H1 (cell line): ENCODE measurements around the gene FAM228B. TPM values are rescaled to one million over a fixed set of nuclear protein-coding genes. Genes with fewer than 3 reads are reported as not detected.

Source experiments
- CTCF ChIA-PET: fragments of 300-600 bp; sonication (Branson Sonifier 250); formaldehyde crosslinking; loops from one replicate; lab custom pipeline; 2021; ENCODE audit not compliant: partially characterized antibody; lab: Charles Lee
- POLR2A ChIA-PET: fragments of 300-600 bp; sonication (Branson Sonifier 250); formaldehyde crosslinking; loops from one replicate; lab custom pipeline; 2021; ENCODE audit warnings: inconsistent platforms; ENCODE audit not compliant: partially characterized antibody; lab: Charles Lee
- DNase-seq, 2 experiments: peaks; one replicate each; pipeline versions ENCODE4 v3.0.0 to v3.0.0-alpha.2; 2010 to 2022; ENCODE audit warnings: low spot score in 2 of 2, low read depth in 1 of 2, mixed read lengths in 1 of 2
- FAIRE-seq: peaks from 2 replicates; lab custom pipeline; 2011; peaks lifted over from hg19 to GRCh38; lab: Jason Lieb, UNC
- H2AFZ ChIP-seq: 2 replicates; pipeline ENCODE4 v1.8.1; 2012; ENCODE audit warnings: low read length, inconsistent platforms
- H2AK5ac ChIP-seq: 2 replicates; pipeline ENCODE4 v1.6.1; 2013; ENCODE audit warnings: low read depth, low read length
- H2BK120ac ChIP-seq: replicated peaks from 2 replicates; pipeline ENCODE3; 2013; ENCODE audit warnings: low read depth, low read length, inconsistent platforms
- H2BK12ac ChIP-seq: 2 replicates; pipeline ENCODE4 v1.6.1; 2013; ENCODE audit warnings: low read depth, low read length
- H2BK15ac ChIP-seq: 2 replicates; pipeline ENCODE4 v1.6.1; 2013; ENCODE audit warnings: low read length
- H2BK20ac ChIP-seq: 2 replicates; pipeline ENCODE4 v1.6.1; 2013; ENCODE audit warnings: low read length
- H2BK5ac ChIP-seq: 2 replicates; pipeline ENCODE4 v1.6.1; 2013; ENCODE audit warnings: low read depth, low read length
- H3K14ac ChIP-seq: 2 replicates; pipeline ENCODE4 v1.6.1; 2013; ENCODE audit warnings: inconsistent platforms; ENCODE audit not compliant: insufficient read length
- H3K18ac ChIP-seq: 2 replicates; pipeline ENCODE4 v1.6.1; 2013; ENCODE audit warnings: low read length; ENCODE audit errors: extremely low read depth
- H3K23ac ChIP-seq: 2 replicates; pipeline ENCODE4 v1.6.1; 2013; ENCODE audit warnings: inconsistent platforms; ENCODE audit not compliant: insufficient read length
- H3K23me2 ChIP-seq: 2 replicates; pipeline ENCODE4 v1.6.1; 2013; ENCODE audit warnings: low read depth, low read length
- H3K27ac ChIP-seq: 2 replicates; pipeline ENCODE4 v1.6.1; 2011; ENCODE audit warnings: low read depth, low read length, inconsistent platforms
- H3K27me3 ChIP-seq, 4 experiments: replicated peaks in 1 of 4; 1 replicate in 1 of 4; 2 replicates in 3 of 4; pipeline versions ENCODE4 v1.6.1 to v1.8.1; 2011 to 2013; ENCODE audit warnings: low read length in 3 of 4, mild to moderate bottlenecking in 3 of 4, inconsistent platforms in 2 of 4, mixed read lengths in 2 of 4, moderate library complexity in 1 of 4; ENCODE audit not compliant: control insufficient read depth in 3 of 4, insufficient read depth in 3 of 4; ENCODE audit errors: extremely low read depth in 1 of 4
- H3K36me3 ChIP-seq, 4 experiments: 2 replicates each; pipeline versions ENCODE4 v1.6.1 to v1.8.1; 2011 to 2013; ENCODE audit warnings: mild to moderate bottlenecking in 4 of 4, low read length in 3 of 4, moderate library complexity in 2 of 4, control low read depth in 1 of 4, inconsistent platforms in 1 of 4; ENCODE audit not compliant: insufficient read depth in 4 of 4, control insufficient read depth in 2 of 4
- H3K4ac ChIP-seq: replicated peaks from 2 replicates; pipeline ENCODE3; 2013; ENCODE audit warnings: low read length, low read depth, mixed read lengths, inconsistent platforms; ENCODE audit not compliant: insufficient read length
- H3K4me1 ChIP-seq, 4 experiments: replicated peaks in 1 of 4; 1 replicate in 1 of 4; 2 replicates in 3 of 4; pipeline versions ENCODE4 v1.6.1 to v1.8.1; 2011 to 2013; ENCODE audit warnings: low read length in 3 of 4, inconsistent platforms in 2 of 4, mixed read lengths in 1 of 4; ENCODE audit not compliant: insufficient read depth in 4 of 4, control insufficient read depth in 3 of 4
- H3K4me2 ChIP-seq, 2 experiments: 2 replicates each; pipeline versions ENCODE4 v1.6.1 to v1.8.1; 2011 to 2013; ENCODE audit warnings: low read depth in 2 of 2, low read length in 2 of 2, control low read depth in 1 of 2, inconsistent platforms in 1 of 2, mild to moderate bottlenecking in 1 of 2; ENCODE audit not compliant: insufficient read depth in 1 of 2
- H3K4me3 ChIP-seq, 4 experiments: fragments of 200-600, 300-600 bp in 1 of 4; sonication (generic), shearing (Covaris generic), sonication (Bioruptor Twin) in 1 of 4; 2 replicates each; pipeline versions ENCODE4 v1.5.1 to v1.8.1; 2011 to 2016; ENCODE audit warnings: low read length in 4 of 4, low read depth in 3 of 4, control low read depth in 2 of 4, inconsistent platforms in 2 of 4, mild to moderate bottlenecking in 2 of 4, mixed read lengths in 1 of 4, moderate library complexity in 1 of 4; ENCODE audit not compliant: insufficient read depth in 2 of 4; ENCODE audit errors: extremely low read depth in 1 of 4
- H3K56ac ChIP-seq: replicated peaks from 2 replicates; pipeline ENCODE3; 2013; ENCODE audit warnings: low read depth, mild to moderate bottlenecking, mixed read lengths, low read length, inconsistent platforms; ENCODE audit not compliant: insufficient read length
- H3K79me1 ChIP-seq: 2 replicates; pipeline ENCODE4 v1.6.1; 2013; ENCODE audit warnings: low read depth, low read length, control low read depth
- H3K79me2 ChIP-seq, 2 experiments: 2 replicates each; pipeline versions ENCODE4 v1.6.1 to v1.8.1; 2012 to 2013; ENCODE audit warnings: low read length in 2 of 2, mild to moderate bottlenecking in 2 of 2, inconsistent platforms in 1 of 2; ENCODE audit not compliant: insufficient read depth in 2 of 2, control insufficient read depth in 1 of 2
- H3K9ac ChIP-seq, 4 experiments: replicated peaks in 1 of 4; 1 replicate in 1 of 4; 2 replicates in 3 of 4; pipeline versions ENCODE4 v1.6.1 to v1.8.1; 2011 to 2013; ENCODE audit warnings: low read depth in 3 of 4, low read length in 3 of 4, control low read depth in 2 of 4, mild to moderate bottlenecking in 2 of 4, moderate library complexity in 2 of 4, inconsistent platforms in 1 of 4; ENCODE audit errors: extremely low read depth in 1 of 4
- H3K9me3 ChIP-seq, 2 experiments: 2 replicates each; pipeline versions ENCODE4 v1.6.1 to v1.8.1; 2012 to 2013; ENCODE audit warnings: mild to moderate bottlenecking in 2 of 2, moderate library complexity in 2 of 2, control low read depth in 1 of 2, inconsistent platforms in 1 of 2, low read depth in 1 of 2, low read length in 1 of 2, mixed read lengths in 1 of 2; ENCODE audit not compliant: insufficient read depth in 2 of 2
- H4K20me1 ChIP-seq, 2 experiments: replicated peaks in 1 of 2; 2 replicates each; pipeline versions ENCODE3 to v1.8.1; 2011 to 2013; ENCODE audit warnings: inconsistent platforms in 2 of 2, low read length in 2 of 2, mild to moderate bottlenecking in 1 of 2; ENCODE audit not compliant: insufficient read depth in 2 of 2, control insufficient read depth in 1 of 2
- H4K5ac ChIP-seq: 2 replicates; pipeline ENCODE4 v1.6.1; 2013; ENCODE audit warnings: low read length, low read depth, mixed read lengths, inconsistent platforms; ENCODE audit not compliant: insufficient read length
- H4K8ac ChIP-seq: 2 replicates; pipeline ENCODE4 v1.8.0; 2013; ENCODE audit warnings: mild to moderate bottlenecking, moderate library complexity, low read length, inconsistent platforms; ENCODE audit not compliant: insufficient read depth; ENCODE audit errors: extremely low read depth
- H4K91ac ChIP-seq: replicated peaks from 2 replicates; pipeline ENCODE3; 2013; ENCODE audit warnings: low read length, mixed read lengths, inconsistent platforms; ENCODE audit not compliant: insufficient read length
- ASH2L ChIP-seq: fragments of 200-600, 300-600 bp; sonication (generic); IDR thresholded peaks from one replicate; pipeline ENCODE4 v1.7.1; 2017; ENCODE audit warnings: low read length
- BACH1 ChIP-seq: IDR thresholded peaks from 2 replicates; pipeline ENCODE4 v1.6.1; 2012; ENCODE audit warnings: low read length, improper control_type of control experiment
- BCL11A ChIP-seq, 2 experiments: IDR thresholded peaks; one replicate each; pipeline ENCODE4 v1.6.1; 2011; ENCODE audit warnings: low read depth in 2 of 2, low read length in 2 of 2, mild to moderate bottlenecking in 2 of 2
- BRCA1 ChIP-seq: IDR thresholded peaks from 2 replicates; pipeline ENCODE4 v1.6.1; 2012; ENCODE audit warnings: low read depth, low read length, improper control_type of control experiment
- CBX8 ChIP-seq: fragments of 300-800, 300-1000 bp; sonication (generic); IDR thresholded peaks from 2 replicates; pipeline ENCODE4 v1.7.1; 2016; ENCODE audit warnings: low read depth, low read length, borderline replicate concordance
- CEBPB ChIP-seq: IDR thresholded peaks from 2 replicates; pipeline ENCODE4 v1.6.1; 2012; ENCODE audit warnings: low read depth, low read length
- CHD1 ChIP-seq: IDR thresholded peaks from 2 replicates; pipeline ENCODE4 v1.6.1; 2012; ENCODE audit warnings: low read depth, low read length, improper control_type of control experiment
- GTF2F1 ChIP-seq: IDR thresholded peaks from 2 replicates; pipeline ENCODE4 v1.6.1; 2012; ENCODE audit warnings: low read depth, low read length, improper control_type of control experiment, borderline replicate concordance
- HDAC2 ChIP-seq, 2 experiments: fragments of 300-600 bp in 1 of 2; sonication (generic) in 1 of 2; IDR thresholded peaks; 2 replicates each; pipeline ENCODE4 v1.6.1; 2011 to 2012; ENCODE audit warnings: low read depth in 2 of 2, low read length in 2 of 2, mild to moderate bottlenecking in 2 of 2, moderate library complexity in 2 of 2, borderline replicate concordance in 1 of 2, inconsistent platforms in 1 of 2
- JUN ChIP-seq: IDR thresholded peaks from 2 replicates; pipeline ENCODE4 v1.6.1; 2011; ENCODE audit warnings: low read depth, mild to moderate bottlenecking, improper control_type of control experiment, low read length
- MAFK ChIP-seq: IDR thresholded peaks from 2 replicates; pipeline ENCODE4 v1.6.1; 2012; ENCODE audit warnings: low read depth, mild to moderate bottlenecking, improper control_type of control experiment, low read length
- NRF1 ChIP-seq: IDR thresholded peaks from 2 replicates; pipeline ENCODE4 v1.6.1; 2011; ENCODE audit warnings: mild to moderate bottlenecking, low read depth, low read length, improper control_type of control experiment
- POU5F1 ChIP-seq: IDR thresholded peaks from 2 replicates; pipeline ENCODE4 v1.6.1; 2011; ENCODE audit warnings: low read depth, mild to moderate bottlenecking, low read length, moderate library complexity
- SAP30 ChIP-seq: fragments of 300-600 bp; sonication (generic); IDR thresholded peaks from 2 replicates; pipeline ENCODE4 v1.7.1; 2012; ENCODE audit warnings: low read length, moderate library complexity, mild to moderate bottlenecking, inconsistent platforms; ENCODE audit not compliant: insufficient read depth, insufficient replicate concordance
- SP4 ChIP-seq: IDR thresholded peaks from 2 replicates; pipeline ENCODE4 v1.6.1; 2012; ENCODE audit warnings: low read length, inconsistent platforms
- TEAD4 ChIP-seq: IDR thresholded peaks from 2 replicates; pipeline ENCODE4 v1.6.1; 2012; ENCODE audit warnings: low read depth, low read length, inconsistent platforms, mixed read lengths
- WGBS, 2 experiments: shearing (Covaris generic) in 1 of 2; methylation state at CpG; one replicate each; pipeline versions ENCODE4 v1.1.6 to v1.1.7; 2013 to 2015; ENCODE audit warnings: low lambda C conversion rate in 2 of 2, mixed read lengths in 2 of 2, inconsistent platforms in 1 of 2, low coverage in 1 of 2, missing lambda C conversion rate in 1 of 2; ENCODE audit not compliant: insufficient replicate concordance in 2 of 2, insufficient coverage in 1 of 2, insufficient read length in 1 of 2; ENCODE audit errors: extremely low coverage in 1 of 2, missing lambda C conversion rate in 1 of 2; 5-methylcytosine and 5-hydroxymethylcytosine counted together
- polyA plus RNA-seq, 7 experiments: library from polyadenylated mRNA; depleted of rRNA in 3 of 7; stranded (reverse) in 5 of 7; unstranded in 2 of 7; fragments of >200 nt in 5 of 7; fragments of 200-250 nt in 2 of 7; gene quantifications; 1 replicate in 5 of 7; 2 replicates in 1 of 7; 4 replicates in 1 of 7; pipeline versions ENCODE4 v1.2.1 to v1.2.3, GENCODE V29; 2011 to 2013; ENCODE audit warnings: missing spikeins in 2 of 7, mixed read lengths in 2 of 7
- total RNA-seq: library from RNA; stranded (reverse); fragmentation: NEBNext Ultra II Directional; extraction: Animal tissue kit (Norgen Biotek cat#: 25700); gene quantifications from 2 replicates; pipeline ENCODE4 v1.2.1, GENCODE V29; 2021

Gene FAM228B
- total and polyA plus RNA-seq, 2 of the 8 experiments (the other 6 are each of a cell fraction or from before 2014, with no cell fraction given), result 1.4 to 3.2 TPM

DNA sequence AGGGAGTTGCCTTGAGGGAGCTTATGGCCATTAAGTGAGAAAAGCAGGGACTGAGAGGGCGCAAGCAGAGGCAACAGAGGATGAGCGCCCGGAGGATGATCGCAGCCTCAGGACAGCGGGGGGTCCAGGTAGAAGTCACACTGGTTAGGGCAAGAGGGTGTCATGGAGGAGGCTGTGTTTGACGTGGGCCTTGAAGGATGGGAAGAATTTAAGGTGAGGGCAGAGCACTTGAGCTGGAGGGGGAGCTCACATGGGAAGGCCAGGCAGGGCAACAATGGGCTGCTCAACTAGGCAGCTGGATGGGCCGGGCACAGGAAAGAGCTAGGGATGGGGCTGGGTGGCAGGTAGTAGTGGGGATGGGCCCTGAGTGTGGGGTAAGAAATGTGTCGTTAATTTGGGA lies 83.4 kb downstream of the FAM228B start:
- FAIRE-seq (no peak), DNase-seq (no peak)
- Histone ChIP-seq H4K5ac (no peak overlapping the region), H3K79me2 (no peaks in the 10 kb centered on the region), H2BK5ac (no peak overlapping the region), H3K4me3 (no peak overlapping the region), H3K4me1 (no peaks in the 10 kb centered on the region; a peak in 1 of 7 replicates), H2BK12ac (no peak overlapping the region), H3K9ac (no peak overlapping the region), H4K8ac (0 out of 2 replicates have a peak overlapping the region, but pooled peaks have one; percentile 31), H3K4ac (no peak overlapping the region), H2BK20ac (no peak overlapping the region), H3K27ac (no peak overlapping the region), H3K23ac (no peak overlapping the region), H2BK120ac (no peak overlapping the region), H3K23me2 (no peaks in the 10 kb centered on the region), H3K56ac (no peak overlapping the region), H3K27me3 (no peaks in the 10 kb centered on the region), H2BK15ac (no peak overlapping the region), H4K20me1 (no peaks in the 10 kb centered on the region), H2AK5ac (no peak overlapping the region), H3K9me3 (no peaks in the 10 kb centered on the region), H2AFZ (no peak overlapping the region), H3K79me1 (no peaks in the 10 kb centered on the region), H3K36me3 (no peaks in the 10 kb centered on the region), H3K14ac (no peak overlapping the region), H3K4me2 (no peak overlapping the region), H3K18ac (no peak overlapping the region), H4K91ac (no peak overlapping the region)
- ChIA-PET CTCF (interaction anchor here (1.3 to 1.4 kb wide), 2 partner anchors 11 to 22 kb away, joined by 4 to 5 read pairs; no protein-coding TSS in a partner anchor), POLR2A (interaction anchor here (0.8 to 1.2 kb wide), 2 partner anchors 12 to 14 kb away, joined by 3 read pairs; no protein-coding TSS in a partner anchor)
- WGBS, 2 experiments, result 79% methylated on average over 8 of the region's 8 CpGs; no CpG with 5 or more reads in 1 of the 2 experiments
- TF ChIP-seq ASH2L, result no peak
- TF ChIP-seq JUN, result no peak
- TF ChIP-seq CHD1, result no peak
- no peak for TF ChIP-seq NRF1
- no peak for TF ChIP-seq BACH1
- TF ChIP-seq MAFK, result no peak
- TF ChIP-seq HDAC2 (IDR thresholded peaks at IDR 0.05; ENCODE audit: borderline replicate concordance in 1 of 2, low read depth in 2 of 2, low read length in 2 of 2), result no peak
- no peak for TF ChIP-seq TEAD4
- no peak for TF ChIP-seq POU5F1
- TF ChIP-seq BCL11A (IDR thresholded peaks at IDR 0.05; ENCODE audit: low read depth in 2 of 2, low read length in 2 of 2), result no peak
- no peak for TF ChIP-seq BRCA1
- no peak for TF ChIP-seq SAP30
- no peak for TF ChIP-seq SP4
- no peak for TF ChIP-seq CBX8
- no peak for TF ChIP-seq GTF2F1
- TF ChIP-seq CEBPB, result no peak
